H9 (cell line): Measurements from ENCODE around the gene SHMT2. TPM values are rescaled to one million over a fixed set of nuclear protein-coding genes. Genes with fewer than 3 reads are reported as not detected.

Experiments
- DNase-seq: peaks from one replicate; pipeline ENCODE4 v3.0.0-alpha.2; 2017
- H2AFZ ChIP-seq: one replicate; pipeline ENCODE4 v1.6.1; 2013; ENCODE audit warnings: mild to moderate bottlenecking, low read length, control low read depth, moderate library complexity
- H2AK5ac ChIP-seq: 2 replicates; pipeline ENCODE4 v1.6.1; 2013; ENCODE audit warnings: low read length, control low read depth, mixed read lengths; ENCODE audit not compliant: insufficient read length
- H2BK120ac ChIP-seq: one replicate; pipeline ENCODE4 v1.6.1; 2013; ENCODE audit warnings: low read depth, mild to moderate bottlenecking, low read length, control low read depth, inconsistent platforms; ENCODE audit not compliant: poor library complexity, severe bottlenecking
- H2BK12ac ChIP-seq: 2 replicates; pipeline ENCODE4 v1.6.1; 2013; ENCODE audit warnings: low read length, control low read depth, mixed read lengths, low read depth; ENCODE audit not compliant: insufficient read length
- H2BK15ac ChIP-seq: 2 replicates; pipeline ENCODE4 v1.6.1; 2013; ENCODE audit warnings: low read depth, low read length, control low read depth
- H2BK20ac ChIP-seq: one replicate; pipeline ENCODE4 v1.6.1; 2013; ENCODE audit warnings: low read depth, mild to moderate bottlenecking, low read length, control low read depth, inconsistent platforms; ENCODE audit not compliant: poor library complexity, severe bottlenecking
- H2BK5ac ChIP-seq: 2 replicates; pipeline ENCODE4 v1.6.1; 2013; ENCODE audit warnings: low read length, control low read depth, mixed read lengths; ENCODE audit not compliant: insufficient read length
- H3K14ac ChIP-seq: 2 replicates; pipeline ENCODE4 v1.6.1; 2013; ENCODE audit warnings: low read length, control low read depth; ENCODE audit not compliant: insufficient read depth
- H3K18ac ChIP-seq: 2 replicates; pipeline ENCODE4 v1.6.1; 2013; ENCODE audit warnings: low read depth, mild to moderate bottlenecking, mixed read lengths, low read length, control low read depth; ENCODE audit not compliant: insufficient read length
- H3K23ac ChIP-seq: 2 replicates; pipeline ENCODE4 v1.6.1; 2013; ENCODE audit warnings: low read length, control low read depth, mixed read lengths, low read depth; ENCODE audit not compliant: insufficient read length
- H3K23me2 ChIP-seq: 2 replicates; pipeline ENCODE4 v1.6.1; 2013; ENCODE audit warnings: low read depth, mild to moderate bottlenecking, mixed read lengths, low read length, control low read depth; ENCODE audit not compliant: insufficient read length, poor library complexity, severe bottlenecking
- H3K27ac ChIP-seq: 2 replicates; pipeline ENCODE4 v1.5.1; 2013; ENCODE audit warnings: low read length, control low read depth, mixed read lengths, low read depth; ENCODE audit not compliant: insufficient read length
- H3K27me3 ChIP-seq: 2 replicates; pipeline ENCODE4 v1.6.1; 2013; ENCODE audit warnings: low read length, control low read depth, inconsistent platforms; ENCODE audit not compliant: insufficient read depth
- H3K4ac ChIP-seq: 2 replicates; pipeline ENCODE4 v1.6.1; 2013; ENCODE audit warnings: low read depth, mild to moderate bottlenecking, control low read depth, inconsistent platforms, low read length, moderate library complexity
- H3K4me1 ChIP-seq: 2 replicates; pipeline ENCODE4 v1.6.1; 2013; ENCODE audit warnings: low read length, control low read depth, inconsistent platforms; ENCODE audit not compliant: insufficient read depth
- H3K4me2 ChIP-seq: 2 replicates; pipeline ENCODE4 v1.6.1; 2013; ENCODE audit warnings: low read length, control low read depth, mixed read lengths; ENCODE audit not compliant: insufficient read length, insufficient read depth
- H3K56ac ChIP-seq: 2 replicates; pipeline ENCODE4 v1.6.1; 2013; ENCODE audit warnings: low read depth, mild to moderate bottlenecking, mixed read lengths, low read length, control low read depth; ENCODE audit not compliant: insufficient read length
- H3K79me1 ChIP-seq: 2 replicates; pipeline ENCODE4 v1.6.1; 2013; ENCODE audit warnings: low read depth, mild to moderate bottlenecking, moderate library complexity, low read length, control low read depth, inconsistent platforms; ENCODE audit not compliant: insufficient read depth, poor library complexity, severe bottlenecking
- H3K79me2 ChIP-seq: 2 replicates; pipeline ENCODE4 v1.6.1; 2013; ENCODE audit warnings: low read length, control low read depth, inconsistent platforms; ENCODE audit not compliant: insufficient read depth
- H3K9ac ChIP-seq: 2 replicates; pipeline ENCODE4 v1.6.1; 2013; ENCODE audit warnings: low read length, control low read depth, mixed read lengths; ENCODE audit not compliant: insufficient read length; ENCODE audit errors: extremely low read depth
- H3K9me3 ChIP-seq: one replicate; pipeline ENCODE4 v1.6.1; 2013; ENCODE audit warnings: low read depth, low read length, inconsistent platforms; ENCODE audit not compliant: control insufficient read depth
- H3T11ph ChIP-seq: one replicate; pipeline ENCODE4 v1.6.1; 2013; ENCODE audit warnings: mild to moderate bottlenecking, low read length, control low read depth, inconsistent platforms
- H4K20me1 ChIP-seq: one replicate; pipeline ENCODE4 v1.6.1; 2013; ENCODE audit not compliant: control insufficient read depth, insufficient read length, insufficient read depth
- H4K5ac ChIP-seq: 2 replicates; pipeline ENCODE4 v1.6.1; 2013; ENCODE audit warnings: low read depth, mild to moderate bottlenecking, mixed read lengths, low read length, control low read depth; ENCODE audit not compliant: insufficient read length
- H4K8ac ChIP-seq: replicated peaks from 2 replicates; pipeline ENCODE4 v1.6.1; 2013; ENCODE audit warnings: low read length, control low read depth, mixed read lengths, low read depth; ENCODE audit not compliant: insufficient read length
- H4K91ac ChIP-seq: 2 replicates; pipeline ENCODE4 v1.6.1; 2013; ENCODE audit warnings: low read depth, mild to moderate bottlenecking, moderate library complexity, mixed read lengths, low read length, control low read depth; ENCODE audit not compliant: insufficient read length
- H3K27ac Mint-ChIP-seq, 3 experiments: 2 replicates in 2 of 3; 3 replicates in 1 of 3; pipeline ENCODE4 v1.8.0; 2020 to 2021; ENCODE audit warnings: mixed read lengths in 3 of 3, mild to moderate bottlenecking in 1 of 3, moderate library complexity in 1 of 3
- H3K27me3 Mint-ChIP-seq: 2 replicates; pipeline ENCODE4 v1.8.0; 2021; ENCODE audit warnings: low read depth, mild to moderate bottlenecking, moderate library complexity, mixed read lengths
- H3K36me3 Mint-ChIP-seq, 3 experiments: 2 replicates in 2 of 3; 3 replicates in 1 of 3; pipeline ENCODE4 v1.8.0; 2020 to 2021; ENCODE audit warnings: low read depth in 3 of 3, mixed read lengths in 3 of 3; ENCODE audit not compliant: insufficient read depth in 1 of 3
- H3K4me1 Mint-ChIP-seq, 2 experiments: 2 replicates each; pipeline ENCODE4 v1.8.0; 2020; ENCODE audit warnings: mixed read lengths in 2 of 2
- H3K4me3 Mint-ChIP-seq, 2 experiments: 2 replicates in 1 of 2; 3 replicates in 1 of 2; pipeline ENCODE4 v1.8.0; 2020 to 2021; ENCODE audit warnings: mild to moderate bottlenecking in 2 of 2, mixed read lengths in 2 of 2, moderate library complexity in 1 of 2
- H3K9me3 Mint-ChIP-seq, 2 experiments: 2 replicates in 1 of 2; 3 replicates in 1 of 2; pipeline ENCODE4 v1.8.0; 2020; ENCODE audit warnings: mild to moderate bottlenecking in 2 of 2, mixed read lengths in 2 of 2, moderate library complexity in 1 of 2
- CTCF ChIP-seq: fragments of 200-600 bp; sonication (generic); conservative IDR thresholded peaks from 3 replicates; pipeline ENCODE4 v1.8.0; 2021; ENCODE audit warnings: antibody characterized with exemption, mild to moderate bottlenecking
- WGBS: extraction: QIAGEN DNeasy Blood & Tissue Kit; methylation state at CpG from one replicate; pipeline ENCODE4 v1.1.7; 2013; ENCODE audit warnings: missing lambda C conversion rate, low lambda C conversion rate, mixed read lengths; ENCODE audit not compliant: insufficient read length; ENCODE audit errors: extremely low coverage; 5-methylcytosine and 5-hydroxymethylcytosine counted together
- total RNA-seq: library from RNA; stranded (reverse); gene quantifications from 2 replicates; pipeline ENCODE4 v1.2.1, GENCODE V29; 2021

The SHMT2 gene
- total RNA-seq, 1 experiment from 2014 or later, result 260 TPM

GRCh38 chr12:57222286-57223190 is 7.0 kb upstream of the SHMT2 start:
- H3K79me1 ChIP-seq, result no peaks in the 10 kb centered on the region
- no peaks in the 10 kb centered on the region for H3K79me2 ChIP-seq
- H2BK5ac ChIP-seq, result no peak overlapping the region
- peaks cover 98% of the 10 kb centered on the region for H3K27me3 Mint-ChIP-seq
- H3K4me2 ChIP-seq, result no peak overlapping the region
- H2AFZ ChIP-seq, result no peak overlapping the region
- H4K8ac ChIP-seq, result no peak overlapping the region
- no peaks in the 10 kb centered on the region; a peak in 2 of 7 replicates for H3K36me3 Mint-ChIP-seq
- no peak overlapping the region for H2BK120ac ChIP-seq
- no peak overlapping the region for H3K27ac Mint-ChIP-seq
- H3K4me1 ChIP-seq, result no peaks in the 10 kb centered on the region; the same call in 1 of the 2 replicates
- peak overlapping the region in 1 of 2 experiments; percentile 70; a peak in 2 of 5 replicates for H3K4me3 Mint-ChIP-seq
- peaks cover 0 to 5% of the 10 kb centered on the region in 2 experiments; a peak in 3 of 5 replicates for H3K9me3 Mint-ChIP-seq
- H3K23me2 ChIP-seq, result peaks cover 18% of the 10 kb centered on the region
- peaks cover 73% of the 10 kb centered on the region for H3K27me3 ChIP-seq
- H3K4me1 Mint-ChIP-seq, result peaks cover 58 to 72% of the 10 kb centered on the region in 2 experiments
- no peak overlapping the region for H2AK5ac ChIP-seq
- H2BK20ac ChIP-seq, result no peak overlapping the region
- H3K18ac ChIP-seq, result no peak overlapping the region
- no peak overlapping the region for H3T11ph ChIP-seq
- H3K4ac ChIP-seq, result no peak overlapping the region
- H4K91ac ChIP-seq, result no peak overlapping the region
- H3K27ac ChIP-seq, result no peak overlapping the region
- H2BK12ac ChIP-seq, result no peak overlapping the region
- no peak for DNase-seq
- H4K20me1 ChIP-seq, result peaks cover 2% of the 10 kb centered on the region
- H3K23ac ChIP-seq, result no peak overlapping the region
- H3K9ac ChIP-seq, result no peak overlapping the region
- H3K14ac ChIP-seq, result no peak overlapping the region
- WGBS, result no CpG with 5 or more reads among the region's 13 CpGs
- H3K9me3 ChIP-seq, result no peaks in the 10 kb centered on the region
- H2BK15ac ChIP-seq, result no peak overlapping the region
- no peak for TF ChIP-seq CTCF
- no peak overlapping the region for H3K56ac ChIP-seq
- no peak overlapping the region for H4K5ac ChIP-seq
